ENCODE results near the gene AAR2. TPM values are rescaled to one million over a fixed set of nuclear protein-coding genes. Genes with fewer than 3 reads are reported as not detected.

AAR2 gene
- total RNA-seq, 1 experiment from 2014 or later, result 22.5 TPM

DNA sequence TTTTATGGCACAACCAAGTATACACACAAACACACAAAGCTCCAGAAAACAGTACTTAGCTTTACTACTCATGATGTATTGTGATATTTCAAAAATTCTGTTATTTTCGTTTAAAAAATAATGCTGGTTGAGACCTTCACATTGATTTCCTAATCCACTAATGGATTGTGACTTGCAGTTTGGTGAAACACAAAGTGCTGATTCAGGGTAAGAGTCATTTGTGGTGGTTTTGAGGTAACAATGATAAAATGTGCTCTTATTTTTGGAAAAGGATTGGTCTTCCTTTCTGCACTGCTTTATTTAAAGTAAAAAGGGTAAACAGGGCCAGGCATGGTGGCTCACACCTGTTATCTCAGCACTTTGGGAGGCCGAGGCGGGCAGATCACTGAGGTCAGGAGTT, 1.9 kb downstream of the AAR2 start:
- H3K36me3 Mint-ChIP-seq, result peaks cover 20% of the 10 kb centered on the region
- no peak for DNase-seq (ENCODE audit: low spot score)
- no peaks in the 10 kb centered on the region; the same call in 1 of the 2 replicates for H3K27me3 Mint-ChIP-seq (ENCODE audit: low read depth)
- no peaks in the 10 kb centered on the region for H3K9me3 Mint-ChIP-seq
- POLR2A ChIA-PET, result no interaction called here
- no peak for ATAC-seq
- H3K4me3 Mint-ChIP-seq, result 0 out of 2 replicates have a peak overlapping the region, but pooled peaks have one; percentile 24
- CTCF ChIA-PET, result interaction anchor here (2.3 kb wide), 1 partner anchor 36 kb away, joined by 9 read pairs; no protein-coding TSS in a partner anchor
- no peak overlapping the region for H3K27ac Mint-ChIP-seq
- TF ChIP-seq NFATC4 (CRISPR knock-in tag; IDR thresholded peaks at IDR 0.05) (no peak), SMAD3 (CRISPR knock-in tag; IDR thresholded peaks at IDR 0.05; ENCODE audit: borderline replicate concordance) (no peak), ZNF396 (CRISPR knock-in tag; IDR thresholded peaks at IDR 0.05; ENCODE audit: borderline replicate concordance) (no peak), FOXK1 (CRISPR knock-in tag; IDR thresholded peaks at IDR 0.05) (no peak), ETV6 (CRISPR knock-in tag; IDR thresholded peaks at IDR 0.05) (no peak), IRF2 (CRISPR knock-in tag; IDR thresholded peaks at IDR 0.05; ENCODE audit: borderline replicate concordance, low read depth) (no peak), KAT7 (CRISPR knock-in tag; IDR thresholded peaks at IDR 0.05; ENCODE audit: borderline replicate concordance) (no peak), ZNF416 (CRISPR knock-in tag; IDR thresholded peaks at IDR 0.05) (no peak), SMAD4 (CRISPR knock-in tag; IDR thresholded peaks at IDR 0.05) (no peak), JUN (CRISPR knock-in tag; IDR thresholded peaks at IDR 0.05) (no peak), ZNF671 (CRISPR knock-in tag; IDR thresholded peaks at IDR 0.05) (no peak), ZNF232 (CRISPR knock-in tag; IDR thresholded peaks at IDR 0.05) (no peak), TEAD1 (CRISPR knock-in tag; IDR thresholded peaks at IDR 0.05) (no peak), ATF1 (CRISPR knock-in tag; IDR thresholded peaks at IDR 0.05) (no peak)
- TF ChIP-seq, protein P1, sequence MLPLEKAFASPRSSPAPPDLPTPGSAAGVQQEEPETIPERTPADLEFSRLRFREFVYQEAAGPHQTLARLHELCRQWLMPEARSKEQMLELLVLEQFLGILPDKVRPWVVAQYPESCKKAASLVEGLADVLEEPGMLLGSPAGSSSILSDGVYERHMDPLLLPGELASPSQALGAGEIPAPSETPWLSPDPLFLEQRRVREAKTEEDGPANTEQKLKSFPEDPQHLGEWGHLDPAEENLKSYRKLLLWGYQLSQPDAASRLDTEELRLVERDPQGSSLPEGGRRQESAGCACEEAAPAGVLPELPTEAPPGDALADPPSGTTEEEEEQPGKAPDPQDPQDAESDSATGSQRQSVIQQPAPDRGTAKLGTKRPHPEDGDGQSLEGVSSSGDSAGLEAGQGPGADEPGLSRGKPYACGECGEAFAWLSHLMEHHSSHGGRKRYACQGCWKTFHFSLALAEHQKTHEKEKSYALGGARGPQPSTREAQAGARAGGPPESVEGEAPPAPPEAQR (CRISPR knock-in tag; IDR thresholded peaks at IDR 0.05), result no peak
- TF ChIP-seq, protein P2, sequence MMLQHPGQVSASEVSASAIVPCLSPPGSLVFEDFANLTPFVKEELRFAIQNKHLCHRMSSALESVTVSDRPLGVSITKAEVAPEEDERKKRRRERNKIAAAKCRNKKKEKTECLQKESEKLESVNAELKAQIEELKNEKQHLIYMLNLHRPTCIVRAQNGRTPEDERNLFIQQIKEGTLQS (CRISPR knock-in tag; conservative IDR thresholded peaks at IDR 0.05), result no peak
- TF ChIP-seq, protein P3, sequence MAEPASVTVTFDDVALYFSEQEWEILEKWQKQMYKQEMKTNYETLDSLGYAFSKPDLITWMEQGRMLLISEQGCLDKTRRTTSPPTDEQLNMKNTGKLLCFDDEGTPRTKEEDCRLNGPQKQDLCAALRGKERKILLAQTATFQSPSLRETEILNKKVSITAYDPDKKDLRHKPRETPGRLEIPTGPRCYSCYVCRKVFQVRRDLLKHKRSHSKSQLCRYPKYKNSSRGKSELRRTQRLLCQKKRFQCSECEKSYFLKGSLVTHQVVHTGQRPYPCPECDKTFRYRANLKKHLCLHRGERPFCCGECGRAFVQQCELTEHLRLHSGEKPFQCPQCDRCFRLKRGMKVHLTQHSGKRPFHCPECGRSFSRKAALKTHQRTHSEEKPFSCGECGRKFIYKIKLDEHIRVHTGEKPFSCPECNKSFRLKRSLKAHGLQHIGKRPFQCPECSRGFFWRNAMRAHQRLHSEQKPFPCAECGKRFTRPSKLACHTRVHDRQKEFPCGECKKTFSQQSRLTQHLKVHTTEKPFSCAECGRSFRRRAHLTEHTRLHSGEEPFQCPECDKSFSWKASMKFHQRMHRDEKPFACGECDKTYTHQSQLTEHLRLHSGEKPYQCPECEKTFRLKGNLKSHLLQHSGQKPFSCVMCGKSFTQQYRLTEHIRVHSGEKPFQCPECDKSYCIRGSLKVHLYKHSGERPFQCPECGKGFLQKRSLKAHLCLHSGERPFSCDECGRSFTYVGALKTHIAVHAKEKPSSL (CRISPR knock-in tag; conservative IDR thresholded peaks at IDR 0.05), result no peak
- TF ChIP-seq, protein P4, sequence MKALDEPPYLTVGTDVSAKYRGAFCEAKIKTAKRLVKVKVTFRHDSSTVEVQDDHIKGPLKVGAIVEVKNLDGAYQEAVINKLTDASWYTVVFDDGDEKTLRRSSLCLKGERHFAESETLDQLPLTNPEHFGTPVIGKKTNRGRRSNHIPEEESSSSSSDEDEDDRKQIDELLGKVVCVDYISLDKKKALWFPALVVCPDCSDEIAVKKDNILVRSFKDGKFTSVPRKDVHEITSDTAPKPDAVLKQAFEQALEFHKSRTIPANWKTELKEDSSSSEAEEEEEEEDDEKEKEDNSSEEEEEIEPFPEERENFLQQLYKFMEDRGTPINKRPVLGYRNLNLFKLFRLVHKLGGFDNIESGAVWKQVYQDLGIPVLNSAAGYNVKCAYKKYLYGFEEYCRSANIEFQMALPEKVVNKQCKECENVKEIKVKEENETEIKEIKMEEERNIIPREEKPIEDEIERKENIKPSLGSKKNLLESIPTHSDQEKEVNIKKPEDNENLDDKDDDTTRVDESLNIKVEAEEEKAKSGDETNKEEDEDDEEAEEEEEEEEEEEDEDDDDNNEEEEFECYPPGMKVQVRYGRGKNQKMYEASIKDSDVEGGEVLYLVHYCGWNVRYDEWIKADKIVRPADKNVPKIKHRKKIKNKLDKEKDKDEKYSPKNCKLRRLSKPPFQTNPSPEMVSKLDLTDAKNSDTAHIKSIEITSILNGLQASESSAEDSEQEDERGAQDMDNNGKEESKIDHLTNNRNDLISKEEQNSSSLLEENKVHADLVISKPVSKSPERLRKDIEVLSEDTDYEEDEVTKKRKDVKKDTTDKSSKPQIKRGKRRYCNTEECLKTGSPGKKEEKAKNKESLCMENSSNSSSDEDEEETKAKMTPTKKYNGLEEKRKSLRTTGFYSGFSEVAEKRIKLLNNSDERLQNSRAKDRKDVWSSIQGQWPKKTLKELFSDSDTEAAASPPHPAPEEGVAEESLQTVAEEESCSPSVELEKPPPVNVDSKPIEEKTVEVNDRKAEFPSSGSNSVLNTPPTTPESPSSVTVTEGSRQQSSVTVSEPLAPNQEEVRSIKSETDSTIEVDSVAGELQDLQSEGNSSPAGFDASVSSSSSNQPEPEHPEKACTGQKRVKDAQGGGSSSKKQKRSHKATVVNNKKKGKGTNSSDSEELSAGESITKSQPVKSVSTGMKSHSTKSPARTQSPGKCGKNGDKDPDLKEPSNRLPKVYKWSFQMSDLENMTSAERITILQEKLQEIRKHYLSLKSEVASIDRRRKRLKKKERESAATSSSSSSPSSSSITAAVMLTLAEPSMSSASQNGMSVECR (CRISPR knock-in tag; IDR thresholded peaks at IDR 0.05; ENCODE audit: borderline replicate concordance), result no peak
- TF ChIP-seq, protein P5, sequence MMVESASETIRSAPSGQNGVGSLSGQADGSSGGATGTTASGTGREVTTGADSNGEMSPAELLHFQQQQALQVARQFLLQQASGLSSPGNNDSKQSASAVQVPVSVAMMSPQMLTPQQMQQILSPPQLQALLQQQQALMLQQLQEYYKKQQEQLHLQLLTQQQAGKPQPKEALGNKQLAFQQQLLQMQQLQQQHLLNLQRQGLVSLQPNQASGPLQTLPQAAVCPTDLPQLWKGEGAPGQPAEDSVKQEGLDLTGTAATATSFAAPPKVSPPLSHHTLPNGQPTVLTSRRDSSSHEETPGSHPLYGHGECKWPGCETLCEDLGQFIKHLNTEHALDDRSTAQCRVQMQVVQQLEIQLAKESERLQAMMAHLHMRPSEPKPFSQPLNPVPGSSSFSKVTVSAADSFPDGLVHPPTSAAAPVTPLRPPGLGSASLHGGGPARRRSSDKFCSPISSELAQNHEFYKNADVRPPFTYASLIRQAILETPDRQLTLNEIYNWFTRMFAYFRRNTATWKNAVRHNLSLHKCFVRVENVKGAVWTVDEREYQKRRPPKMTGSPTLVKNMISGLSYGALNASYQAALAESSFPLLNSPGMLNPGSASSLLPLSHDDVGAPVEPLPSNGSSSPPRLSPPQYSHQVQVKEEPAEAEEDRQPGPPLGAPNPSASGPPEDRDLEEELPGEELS (CRISPR knock-in tag; IDR thresholded peaks at IDR 0.05), result no peak
- TF ChIP-seq, protein P6, sequence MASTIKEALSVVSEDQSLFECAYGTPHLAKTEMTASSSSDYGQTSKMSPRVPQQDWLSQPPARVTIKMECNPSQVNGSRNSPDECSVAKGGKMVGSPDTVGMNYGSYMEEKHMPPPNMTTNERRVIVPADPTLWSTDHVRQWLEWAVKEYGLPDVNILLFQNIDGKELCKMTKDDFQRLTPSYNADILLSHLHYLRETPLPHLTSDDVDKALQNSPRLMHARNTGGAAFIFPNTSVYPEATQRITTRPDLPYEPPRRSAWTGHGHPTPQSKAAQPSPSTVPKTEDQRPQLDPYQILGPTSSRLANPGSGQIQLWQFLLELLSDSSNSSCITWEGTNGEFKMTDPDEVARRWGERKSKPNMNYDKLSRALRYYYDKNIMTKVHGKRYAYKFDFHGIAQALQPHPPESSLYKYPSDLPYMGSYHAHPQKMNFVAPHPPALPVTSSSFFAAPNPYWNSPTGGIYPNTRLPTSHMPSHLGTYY (CRISPR knock-in tag; IDR thresholded peaks at IDR 0.05), result no peak
- H3K4me1 Mint-ChIP-seq, result peaks cover 12% of the 10 kb centered on the region
